GM12875 (cell line): ENCODE measurements around the gene ATP2A2.

ENCODE experiments used
- H3K4me3 ChIP-seq: one replicate; pipeline ENCODE4 v1.5.1; 2011; ENCODE audit warnings: low read depth, low read length, control low read depth
- CTCF ChIP-seq: IDR thresholded peaks from 2 replicates; pipeline ENCODE4 v1.5.1; 2011; ENCODE audit warnings: low read depth, mild to moderate bottlenecking, control low read depth, inconsistent platforms, low read length, moderate library complexity, borderline replicate concordance; ENCODE audit not compliant: insufficient read depth

ATP2A2 gene

DNA sequence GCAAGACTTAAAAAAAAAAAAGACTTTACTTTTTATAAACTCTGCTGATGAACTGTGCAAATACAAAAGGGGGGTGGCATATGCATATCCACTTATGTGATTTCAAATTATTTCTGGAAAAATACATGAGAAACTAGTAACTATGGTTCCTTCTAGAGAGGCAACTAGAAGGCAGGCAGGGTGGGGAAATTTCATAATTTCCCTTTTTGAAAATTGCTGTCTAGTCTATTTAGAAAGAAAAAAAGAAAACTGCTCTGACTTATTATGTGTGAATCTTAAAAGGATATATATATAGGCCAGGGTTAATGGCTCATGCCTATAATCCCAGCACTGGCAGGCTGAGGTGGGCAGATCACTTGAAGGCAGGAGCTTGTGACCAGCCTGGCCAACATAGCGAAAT is 80.2 kb downstream of the ATP2A2 start:
- H3K4me3 ChIP-seq: no peak overlapping the region

GRCh38 chr12:110365489-110366320 is 84.7 kb downstream of the ATP2A2 start:
- no peak for TF ChIP-seq CTCF
- no peak overlapping the region for H3K4me3 ChIP-seq

More for the DNA sequence above, 80.2 kb downstream of the ATP2A2 start:
- TF ChIP-seq CTCF: no peak

DNA sequence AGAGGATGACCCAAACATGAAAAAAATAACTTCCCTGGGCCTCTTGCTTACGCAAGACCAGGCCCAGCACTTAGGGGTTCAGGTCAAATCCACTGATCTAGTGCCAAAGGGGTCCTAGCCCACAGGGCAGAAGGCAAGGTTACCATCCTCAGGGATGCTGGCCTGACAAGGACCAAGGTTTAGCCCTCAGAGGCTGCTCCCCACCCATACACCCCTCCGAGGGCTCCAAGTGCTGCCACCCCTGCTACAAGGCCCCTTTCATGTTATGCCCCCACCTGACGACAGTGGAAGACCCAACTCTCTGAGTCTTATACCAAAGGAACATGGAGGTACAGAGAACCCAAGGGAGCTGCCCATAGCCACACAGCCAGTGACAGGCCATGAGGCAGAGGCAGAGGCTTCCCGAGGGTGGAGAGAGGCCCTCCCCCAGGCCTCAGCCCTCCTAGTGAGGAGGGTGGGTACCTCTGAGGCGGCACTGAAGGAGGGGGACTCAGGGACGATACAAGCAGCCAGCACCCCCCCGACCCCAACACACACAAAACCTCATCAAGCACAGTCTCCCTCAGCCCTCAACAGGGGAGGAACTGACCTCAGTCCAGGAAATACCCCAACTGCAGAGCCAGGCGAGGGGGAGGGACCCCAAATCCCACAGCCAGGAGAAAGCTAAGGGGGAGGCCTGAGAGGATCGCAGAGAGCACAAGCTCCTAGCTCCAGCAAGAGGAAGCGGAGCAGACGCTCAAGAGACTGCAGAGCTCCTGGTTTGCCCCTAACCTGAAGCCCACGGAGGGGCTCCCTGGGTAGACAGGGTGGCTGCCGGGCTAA is 85.5 kb downstream of the ATP2A2 start:
- H3K4me3 ChIP-seq: no peak overlapping the region
- TF ChIP-seq CTCF: no peak

GRCh38 chr12:110367181-110367864 is 86.3 kb downstream of the ATP2A2 start:
- H3K4me3 ChIP-seq: no peak overlapping the region
- no peak for TF ChIP-seq CTCF

DNA sequence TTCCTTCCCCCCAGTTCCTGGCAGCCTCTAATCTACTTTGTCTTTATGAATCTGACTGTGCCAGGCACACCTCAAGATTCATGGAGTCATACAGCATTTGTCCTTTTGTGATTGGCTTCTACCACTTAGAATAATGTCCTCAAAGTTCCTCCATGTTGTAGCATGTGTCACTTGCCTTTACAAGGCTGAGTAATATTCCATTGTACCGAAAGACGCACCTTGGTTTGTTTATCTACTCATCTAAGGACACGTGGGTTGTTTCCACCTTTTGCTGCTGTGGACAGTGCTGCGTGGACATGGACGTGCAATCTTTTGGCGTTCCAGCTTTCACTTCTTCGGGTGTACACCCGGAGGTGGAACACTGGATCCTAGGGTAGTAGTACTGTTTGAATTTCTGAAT is 88.9 kb downstream of the ATP2A2 start:
- H3K4me3 ChIP-seq: no peak overlapping the region
- no peak for TF ChIP-seq CTCF

DNA sequence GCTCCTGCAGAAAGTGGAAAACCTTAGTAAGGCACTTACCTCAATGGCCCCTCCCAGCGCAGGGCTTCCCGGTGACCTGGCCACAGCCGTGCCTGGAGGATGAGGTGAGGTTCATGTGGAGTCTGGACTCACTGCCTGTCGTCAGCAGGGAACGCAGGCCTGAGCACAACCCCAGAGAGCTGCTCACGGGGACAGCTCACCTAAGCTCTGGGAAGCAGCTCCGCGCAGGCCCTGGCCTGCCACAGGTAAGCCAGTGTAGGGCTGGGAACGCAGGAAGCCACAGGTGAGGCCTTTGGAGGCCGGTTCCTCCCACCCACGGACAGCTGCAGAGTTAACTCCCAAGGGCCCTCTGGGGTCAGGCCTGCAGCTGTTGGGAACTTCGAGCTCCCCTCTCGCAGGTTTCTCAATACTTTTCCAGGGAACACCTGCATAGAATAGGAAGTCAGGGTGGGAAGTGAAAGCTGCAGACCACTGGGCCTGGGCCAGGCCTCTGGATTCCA is 89.7 kb downstream of the ATP2A2 start:
- TF ChIP-seq CTCF: no peak

More for the DNA sequence above, 89.7 kb downstream of the ATP2A2 start:
- H3K4me3 ChIP-seq: no peak overlapping the region
